Effector CD8-positive, alpha-beta T cell (primary cell): ENCODE data around the gene RPL19.
"Not testable (repeated sequence)": the region's sequence is repeated elsewhere in the genome, so short reads cannot be mapped to it uniquely, and the experiment has no call there.

Experiments
- DNase-seq: peaks from one replicate; lab custom pipeline; 2025; lab: John Stamatoyannopoulos, UW
- total RNA-seq, 4 experiments: gene quantifications; one replicate each; lab custom pipeline; 2026; lab: John Stamatoyannopoulos, UW

The RPL19 gene
- total RNA-seq: 1,135 to 2,034 (median 1,532) reads per million in 4 experiments

GRCh38 chr17:39200070-39200879 lies at the start of gene RPL19:
Gene RPL19, plus strand, starts transcription at chr17:39200283. Its CDS starts 62 bp downstream, at chr17:39200345.
- DNase-seq: peak; percentile 70

GRCh38 chr17:39150795-39151149 lies 49.3 kb upstream of the RPL19 start:
- DNase-seq: no peak

DNA sequence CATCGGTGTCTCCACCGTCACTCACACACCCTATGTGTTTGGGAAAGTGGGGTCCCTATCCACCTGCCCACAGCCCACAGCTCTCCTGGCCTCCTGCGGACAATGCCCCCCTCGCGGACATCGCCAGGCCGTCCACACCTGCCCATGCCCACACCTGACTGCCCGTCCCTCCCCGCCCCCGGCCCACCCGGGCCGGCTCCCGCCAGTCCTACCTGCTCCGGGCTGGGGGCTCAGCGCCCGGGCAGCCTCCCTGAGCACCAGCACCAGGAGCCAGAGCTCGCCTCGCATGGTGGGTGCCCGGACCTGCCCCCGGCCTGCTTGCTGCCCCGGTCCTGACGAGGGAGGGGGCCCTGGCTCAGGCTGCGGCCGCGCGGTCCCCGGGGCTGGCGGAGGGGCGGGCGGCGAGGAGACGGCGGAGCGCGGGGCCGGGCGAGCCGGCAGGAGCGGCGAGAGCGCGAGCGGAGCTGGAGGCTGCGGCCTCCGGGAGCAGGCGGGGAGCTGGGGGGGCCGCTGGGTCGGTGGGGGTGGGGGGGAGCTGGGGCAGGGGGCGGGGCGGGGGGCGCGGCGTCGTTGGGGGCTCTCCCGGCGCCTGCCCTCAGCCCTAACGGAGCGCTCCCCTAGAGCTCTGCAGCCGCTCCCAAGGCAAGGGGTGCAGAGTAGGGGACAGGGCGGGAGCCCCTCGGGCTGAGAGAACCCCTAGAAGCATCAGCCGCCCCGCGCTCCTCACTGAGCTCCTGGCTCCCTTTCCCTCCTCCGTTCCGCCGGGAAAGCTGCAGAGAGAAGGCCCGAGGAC lies 48.7 kb upstream of the RPL19 start, which contains the start of gene PLXDC1:
TSS of gene PLXDC1 (minus strand) at position 488 of the 793 bp plus-strand sequence. CDS start at position 288, 200 bp downstream.
- DNase-seq: peak; percentile 10

GRCh38 chr17:39151943-39152818 lies 47.9 kb upstream of the RPL19 start:
- peak; percentile 16 for DNase-seq

DNA sequence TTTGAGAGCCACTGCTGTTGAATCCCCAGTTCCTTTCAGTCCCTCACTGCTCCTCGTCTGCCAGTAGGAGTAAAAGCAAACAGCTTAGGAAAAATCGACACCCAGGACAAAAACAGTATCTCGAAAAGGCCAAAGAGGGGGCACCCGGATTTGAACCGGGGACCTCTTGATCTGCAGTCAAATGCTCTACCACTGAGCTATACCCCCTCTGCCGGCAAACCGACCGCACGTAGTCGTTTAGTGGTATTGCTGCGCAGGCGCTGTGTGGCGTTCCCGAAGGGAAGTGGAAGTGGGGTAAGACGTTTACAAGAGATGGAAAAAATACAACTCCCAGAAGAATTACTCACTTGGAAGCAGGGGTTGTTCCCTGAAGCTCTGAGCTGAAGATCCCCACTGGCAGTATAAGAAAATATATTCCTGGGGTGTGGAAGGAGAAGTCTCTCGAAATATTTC lies 46.5 kb upstream of the RPL19 start:
- peak; percentile 86 for DNase-seq

DNA sequence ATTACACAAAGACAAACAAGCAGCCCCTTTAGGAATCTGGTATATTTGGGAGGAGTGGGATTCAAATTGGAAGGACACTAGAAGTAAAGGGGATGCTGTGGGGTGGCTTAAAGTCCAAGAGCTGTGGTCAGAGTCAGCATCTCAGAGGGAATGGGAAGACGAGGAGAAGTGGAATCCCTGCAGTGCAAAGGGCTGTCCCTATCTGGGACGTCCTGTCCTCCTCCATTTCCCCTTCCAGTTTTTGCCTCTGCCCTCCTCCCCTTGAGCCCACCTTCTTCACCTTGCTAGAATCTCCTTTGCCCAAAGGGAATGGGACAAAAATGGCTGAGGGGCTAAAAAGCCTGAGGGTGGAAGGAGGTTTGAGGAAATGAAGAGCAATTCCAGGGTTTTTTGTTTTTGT lies 44.4 kb upstream of the RPL19 start:
- DNase-seq: no peak

- no peak for DNase-seq
Observed at GRCh38 chr17:39156491-39156890, 43.6 kb upstream of the RPL19 start.

DNA sequence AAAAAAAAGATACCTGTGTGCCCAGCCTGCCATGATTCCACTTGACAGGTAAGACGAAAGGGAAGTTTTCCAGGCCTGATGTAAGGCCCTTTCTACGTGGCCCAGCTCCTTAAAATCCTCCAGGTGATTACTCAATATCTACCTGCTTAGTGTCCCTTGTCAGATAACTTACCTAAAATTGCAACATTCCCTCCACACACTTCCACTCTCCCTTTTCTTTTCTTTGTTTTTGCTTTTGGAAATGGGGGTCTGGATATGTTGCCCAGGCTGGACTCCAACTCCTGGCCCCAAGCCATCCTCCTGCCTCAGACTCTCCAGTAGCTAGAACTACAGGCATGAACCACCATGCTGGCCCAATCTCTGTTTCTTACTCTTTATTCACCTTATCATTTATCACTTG lies 41.5 kb upstream of the RPL19 start:
- DNase-seq: no peak

GRCh38 chr17:39161962-39162361 lies 38.1 kb upstream of the RPL19 start:
- DNase-seq: no peak

DNA sequence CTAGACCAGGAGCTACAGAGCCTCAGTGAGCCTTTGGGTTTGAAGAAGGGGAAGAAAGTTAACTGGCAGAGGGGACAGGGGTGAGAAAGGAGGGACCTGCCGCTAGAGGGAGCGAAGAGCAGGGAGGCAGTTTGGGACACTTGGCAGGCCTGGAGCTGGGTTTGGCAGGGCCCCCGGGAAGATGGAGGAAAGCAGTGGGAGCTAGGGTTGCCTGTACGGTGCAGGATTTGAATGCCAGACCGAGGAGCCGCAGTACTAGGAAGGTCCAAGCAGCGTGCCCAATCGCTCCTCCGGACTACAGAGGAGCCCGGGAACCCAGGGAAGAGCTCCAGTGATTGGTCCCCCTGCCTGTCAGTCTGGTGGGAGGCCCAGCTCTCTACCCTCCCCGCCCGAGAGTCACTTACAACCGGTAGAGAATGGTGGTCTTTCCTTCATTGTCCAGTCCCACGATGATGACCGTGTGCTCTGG lies 35.4 kb upstream of the RPL19 start:
- DNase-seq: peak; percentile 66

GRCh38 chr17:39165178-39165840 lies 34.8 kb upstream of the RPL19 start:
- no peak for DNase-seq

GRCh38 chr17:39165841-39166349 lies 34.2 kb upstream of the RPL19 start, which contains the start of gene ARL5C:
Gene ARL5C, minus strand, starts transcription at chr17:39166161. Its CDS starts 401 bp downstream, at chr17:39165760.
- no peak for DNase-seq

DNA sequence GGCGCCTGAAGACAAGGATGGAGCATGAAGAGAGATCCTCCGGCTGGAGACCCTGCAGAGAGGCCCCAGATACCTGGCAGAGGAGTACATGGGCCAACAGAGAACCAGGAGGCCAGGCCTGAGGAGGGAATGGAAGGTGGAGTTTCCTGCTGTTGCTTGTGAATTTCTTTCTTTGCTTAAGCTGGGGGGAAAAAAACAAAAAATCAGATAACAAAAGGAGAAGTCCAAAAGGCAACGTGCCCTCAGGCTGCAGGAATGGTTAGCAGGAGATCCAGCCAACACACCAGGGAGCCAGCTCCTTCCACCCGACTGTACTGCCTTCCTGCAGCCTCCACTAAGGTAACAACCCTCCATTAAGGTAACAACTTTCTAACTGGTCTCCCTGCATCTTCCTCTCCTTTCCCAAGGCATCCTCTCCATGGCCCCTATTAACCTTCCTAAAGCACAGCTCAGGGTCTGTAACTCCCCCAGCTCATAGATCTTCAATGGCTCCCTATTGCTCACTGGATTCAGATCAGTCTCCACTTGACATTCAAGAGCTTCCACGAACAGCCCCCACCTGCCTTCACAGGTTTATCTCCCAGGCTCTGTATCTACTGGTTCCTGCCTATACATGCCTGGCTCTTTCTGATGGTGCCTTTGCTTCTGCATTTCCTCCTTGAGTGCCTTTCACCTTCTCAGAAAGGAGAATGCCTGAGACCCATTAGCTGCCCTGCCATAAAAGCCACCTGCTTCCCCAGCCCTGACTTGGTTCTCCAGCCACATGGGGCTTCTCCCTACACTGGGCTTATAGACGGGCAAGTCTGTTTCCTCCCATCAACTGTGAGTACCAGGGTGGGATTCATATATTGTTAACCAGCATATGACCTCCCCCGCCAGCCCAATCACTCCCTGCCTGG lies 33.4 kb upstream of the RPL19 start:
- no peak for DNase-seq

- DNase-seq: no peak
Observed at GRCh38 chr17:39167476-39167875, 32.6 kb upstream of the RPL19 start.

GRCh38 chr17:39168503-39168902 lies 31.6 kb upstream of the RPL19 start:
- not testable (repeated sequence) for DNase-seq

- no peak for DNase-seq
Observed at GRCh38 chr17:39169101-39169500, 31.0 kb upstream of the RPL19 start.

- no peak for DNase-seq
Observed at GRCh38 chr17:39169518-39169917, 30.6 kb upstream of the RPL19 start.

DNA sequence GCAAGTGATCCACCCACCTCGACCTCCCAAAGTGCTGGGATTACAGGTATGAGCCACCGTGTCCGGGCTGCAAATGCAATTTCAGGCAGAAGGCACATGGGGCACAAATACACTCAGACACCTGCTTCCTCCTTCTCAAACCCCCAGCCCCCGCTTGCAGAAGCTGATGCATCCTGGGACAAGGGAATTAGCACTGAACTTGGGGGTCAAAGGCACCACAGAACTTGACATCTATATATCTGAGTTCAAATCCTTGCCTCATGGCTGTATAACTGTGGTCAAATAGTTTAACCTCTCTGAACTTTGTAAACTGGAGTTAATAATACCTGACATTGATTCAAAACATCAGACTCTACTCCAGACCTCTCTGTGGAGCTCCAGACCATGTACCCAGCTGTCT lies 30.0 kb upstream of the RPL19 start:
- no peak for DNase-seq

- DNase-seq: no peak
Observed at GRCh38 chr17:39170558-39170957, 29.5 kb upstream of the RPL19 start.

DNA sequence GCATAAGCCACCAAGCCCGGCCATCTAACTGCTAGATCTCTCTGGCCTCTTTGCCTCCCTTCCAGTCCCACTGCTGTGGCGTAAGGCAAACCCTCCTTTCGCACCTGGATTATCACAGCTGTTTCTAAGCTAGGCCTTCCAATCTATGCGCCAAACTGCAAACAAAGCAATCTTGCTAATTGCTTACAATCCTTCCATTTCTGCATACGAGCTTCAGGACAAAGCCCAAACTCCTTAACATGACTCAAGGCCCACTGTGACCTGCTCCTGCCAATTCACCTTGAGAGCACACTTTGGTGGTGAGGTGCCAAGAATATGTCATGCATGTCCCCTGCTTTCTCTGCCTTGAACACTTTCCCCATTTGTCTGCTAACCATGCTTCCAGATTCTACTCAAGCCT lies 28.1 kb upstream of the RPL19 start:
- DNase-seq: no peak
